ENCODE data around the gene CASP10.

Gene CASP10

DNA sequence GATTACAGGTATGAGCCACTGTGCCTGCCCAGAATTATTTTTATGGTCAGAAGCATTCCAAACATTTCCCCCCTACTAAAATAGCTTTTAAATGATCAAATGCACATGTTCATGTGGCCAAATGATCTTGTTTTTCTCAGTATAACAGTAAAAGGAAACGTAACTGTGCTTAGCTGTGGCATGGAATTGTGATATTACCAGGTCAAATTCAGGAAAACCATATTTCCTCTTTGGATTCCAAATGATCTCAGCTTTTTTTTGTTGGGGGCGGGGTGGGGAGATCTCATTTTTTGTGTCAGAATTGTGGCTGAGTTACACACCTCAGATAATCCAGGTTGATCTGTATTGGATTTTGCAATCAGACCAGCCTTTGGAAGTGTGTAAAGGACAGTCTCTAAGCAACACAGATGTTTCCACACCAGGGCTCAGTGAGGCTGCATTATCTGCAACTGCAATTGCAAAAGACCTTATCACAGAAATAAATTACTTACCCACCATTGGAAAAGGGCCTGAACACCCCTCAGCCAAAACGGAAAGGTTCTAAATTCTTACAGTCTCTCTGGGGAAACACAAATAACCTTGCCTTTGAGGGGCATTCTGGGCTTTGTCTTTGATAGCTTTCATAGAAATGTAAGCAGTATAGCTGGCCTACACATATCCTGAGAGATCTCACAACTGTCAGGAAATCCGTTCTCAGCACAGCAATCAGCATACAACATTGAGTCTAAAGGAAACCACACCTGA, 8.4 kb downstream of the CASP10 start:
- TF ChIP-seq, protein P1, sequence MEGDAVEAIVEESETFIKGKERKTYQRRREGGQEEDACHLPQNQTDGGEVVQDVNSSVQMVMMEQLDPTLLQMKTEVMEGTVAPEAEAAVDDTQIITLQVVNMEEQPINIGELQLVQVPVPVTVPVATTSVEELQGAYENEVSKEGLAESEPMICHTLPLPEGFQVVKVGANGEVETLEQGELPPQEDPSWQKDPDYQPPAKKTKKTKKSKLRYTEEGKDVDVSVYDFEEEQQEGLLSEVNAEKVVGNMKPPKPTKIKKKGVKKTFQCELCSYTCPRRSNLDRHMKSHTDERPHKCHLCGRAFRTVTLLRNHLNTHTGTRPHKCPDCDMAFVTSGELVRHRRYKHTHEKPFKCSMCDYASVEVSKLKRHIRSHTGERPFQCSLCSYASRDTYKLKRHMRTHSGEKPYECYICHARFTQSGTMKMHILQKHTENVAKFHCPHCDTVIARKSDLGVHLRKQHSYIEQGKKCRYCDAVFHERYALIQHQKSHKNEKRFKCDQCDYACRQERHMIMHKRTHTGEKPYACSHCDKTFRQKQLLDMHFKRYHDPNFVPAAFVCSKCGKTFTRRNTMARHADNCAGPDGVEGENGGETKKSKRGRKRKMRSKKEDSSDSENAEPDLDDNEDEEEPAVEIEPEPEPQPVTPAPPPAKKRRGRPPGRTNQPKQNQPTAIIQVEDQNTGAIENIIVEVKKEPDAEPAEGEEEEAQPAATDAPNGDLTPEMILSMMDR (IDR thresholded peaks at IDR 0.05; ENCODE audit: extremely low read depth, missing control alignments) = no peak
- peak; percentile 19 for DNase-seq (ENCODE audit: low spot score)

DNA sequence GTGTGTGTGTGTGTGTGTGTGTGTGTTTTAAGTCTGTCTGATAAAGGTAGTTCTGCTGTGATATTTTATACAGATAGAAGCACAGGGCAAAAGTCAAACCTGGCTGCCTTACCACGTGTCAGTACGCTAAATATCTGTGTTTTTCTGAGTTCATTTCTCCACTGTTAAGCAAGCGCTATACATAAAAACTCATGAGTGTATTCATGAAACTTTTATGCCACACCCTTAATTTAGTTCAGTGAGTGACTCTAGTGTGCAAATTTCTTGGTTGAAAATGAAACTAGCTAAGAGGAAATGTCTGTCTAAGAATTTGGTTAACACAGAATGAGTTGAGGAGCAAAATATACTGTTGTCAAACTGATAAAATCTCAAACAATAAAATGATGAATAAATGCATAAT, 11.2 kb downstream of the CASP10 start:
- peak; percentile 66 for DNase-seq (ENCODE audit: low spot score)
- TF ChIP-seq, protein P1 (IDR thresholded peaks at IDR 0.05; ENCODE audit: extremely low read depth, missing control alignments) = no peak

DNA sequence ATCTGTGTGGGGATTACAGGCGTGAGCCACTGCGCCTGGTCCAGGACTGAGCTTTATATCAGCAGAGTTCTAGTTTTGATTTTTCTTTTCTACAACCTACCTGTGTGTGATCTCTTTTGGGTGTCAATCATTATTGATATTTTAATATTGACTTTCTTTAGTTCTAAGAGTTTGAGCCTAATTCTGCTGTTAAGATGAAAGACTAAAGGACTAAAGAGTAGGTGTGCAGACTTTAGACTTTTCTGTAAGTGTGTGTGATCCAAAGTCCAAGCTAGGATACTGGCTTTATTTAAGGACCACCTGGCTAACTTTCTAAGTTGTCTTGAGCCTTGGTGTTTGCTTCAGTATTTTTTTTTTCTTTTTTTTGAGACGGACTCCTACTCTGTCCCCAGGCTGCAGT, 12.4 kb downstream of the CASP10 start:
- no peak for DNase-seq (ENCODE audit: low spot score)

DNA sequence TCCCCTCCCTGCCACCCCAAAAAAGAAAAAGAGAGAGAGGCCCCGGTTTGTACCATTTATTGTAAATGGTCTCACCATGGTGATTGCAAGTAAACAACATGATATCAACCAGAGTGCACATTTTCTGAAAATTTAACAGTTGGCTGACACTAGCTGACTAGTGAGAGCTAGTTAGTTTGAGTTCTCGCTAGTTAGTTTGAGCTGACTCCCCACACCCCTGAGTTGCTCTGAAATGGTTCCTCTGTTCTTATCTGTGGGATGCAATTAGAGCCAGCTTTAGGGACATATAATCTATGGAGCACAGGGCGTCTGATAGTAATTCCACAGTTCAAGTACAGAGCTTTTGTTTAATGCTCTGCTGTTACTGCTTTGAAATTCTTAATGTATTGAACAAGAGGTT, 13.1 kb downstream of the CASP10 start:
- TF ChIP-seq, protein P1 (IDR thresholded peaks at IDR 0.05; ENCODE audit: extremely low read depth, missing control alignments) = no peak
- no peak for DNase-seq (ENCODE audit: low spot score)

More for the DNA sequence above, 12.4 kb downstream of the CASP10 start:
- TF ChIP-seq, protein P1 (IDR thresholded peaks at IDR 0.05; ENCODE audit: extremely low read depth, missing control alignments) = no peak

DNA sequence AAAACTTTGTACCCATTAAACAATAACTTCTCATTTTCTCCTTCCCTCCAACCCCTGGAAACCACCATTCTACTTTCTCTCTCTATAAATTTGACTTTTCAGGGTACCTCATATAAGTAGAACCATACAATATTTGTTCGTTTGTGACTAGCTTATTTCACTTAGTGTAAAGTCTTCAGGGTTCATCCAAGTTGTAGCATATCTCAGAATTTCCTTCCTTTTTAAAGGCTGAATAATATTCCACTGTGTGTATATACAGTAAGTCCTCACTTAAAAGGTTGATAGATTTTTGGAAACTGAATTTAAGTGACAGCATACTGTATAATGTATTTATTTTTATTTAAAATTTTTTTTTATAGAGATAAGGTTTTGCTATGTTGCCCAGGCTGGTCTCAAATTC, 13.9 kb downstream of the CASP10 start:
- TF ChIP-seq, protein P1 (IDR thresholded peaks at IDR 0.05; ENCODE audit: extremely low read depth, missing control alignments) = no peak
- DNase-seq (ENCODE audit: low spot score) = no peak

DNA sequence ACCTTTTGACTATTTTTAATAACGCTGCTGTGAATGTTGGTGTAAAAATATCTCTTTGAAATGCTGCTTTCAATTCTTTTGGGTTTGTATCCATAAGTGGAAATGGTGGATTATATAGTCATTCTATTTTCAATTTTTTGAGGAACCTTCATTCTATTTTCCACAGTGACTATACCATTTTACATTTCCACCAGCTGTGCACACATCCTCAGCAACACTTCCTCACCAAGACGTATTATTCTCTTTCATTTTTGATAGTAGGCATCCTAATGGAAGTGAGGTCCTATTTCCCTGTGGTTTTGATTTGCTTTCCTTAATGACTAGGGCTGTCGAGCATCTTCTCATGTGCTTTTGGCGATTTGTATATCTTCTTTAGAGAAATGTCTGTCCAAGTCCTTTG, 14.8 kb downstream of the CASP10 start:
- TF ChIP-seq, protein P1 (IDR thresholded peaks at IDR 0.05; ENCODE audit: extremely low read depth, missing control alignments) = no peak
- DNase-seq (ENCODE audit: low spot score) = no peak

DNA sequence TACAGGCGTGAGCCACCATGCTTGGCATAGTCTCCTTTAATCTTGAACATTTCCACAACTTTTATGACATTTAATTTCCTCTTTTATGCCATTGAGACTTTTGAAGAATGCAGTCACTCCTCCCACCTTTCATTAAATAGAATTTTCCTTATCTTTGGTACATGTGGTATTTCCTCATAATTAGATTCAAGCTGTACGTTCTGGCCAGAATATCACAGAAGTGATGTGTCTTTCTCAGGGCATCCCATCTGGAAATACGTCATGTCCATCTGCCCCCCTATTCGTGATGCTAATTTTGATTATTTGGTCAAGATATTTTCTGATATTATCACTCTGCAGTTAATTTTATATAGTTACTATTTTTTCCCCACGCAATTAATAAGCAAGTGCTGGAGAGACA, 16.9 kb downstream of the CASP10 start:
- DNase-seq (ENCODE audit: low spot score) = no peak
- TF ChIP-seq, protein P1 (IDR thresholded peaks at IDR 0.05; ENCODE audit: extremely low read depth, missing control alignments) = no peak

All from GM20000 (cell line).